ENCODE results near the gene GABRR2.

- TF ChIP-seq CTCF (conservative IDR thresholded peaks at IDR 0.05): no peak
- no peak for TF ChIP-seq ZFX (IDR thresholded peaks at IDR 0.05)
These were observed 62.2 kb downstream of the GABRR2 start for GRCh38 chr6:89252907-89253306.

All from C4-2B (cell line).